A549 (cell line): ENCODE data around the gene TMEM129.

Experiments used
- CHD2 ChIP-seq: fragments of 150-350 bp; IDR thresholded peaks from 2 replicates; pipeline ENCODE4 v1.6.1; 2014; ENCODE audit warnings: low read length; ENCODE audit not compliant: partially characterized antibody
- EP300 ChIP-seq, 2 experiments: fragments of >200 bp; sonication (Bioruptor Twin); formaldehyde crosslinking; IDR thresholded peaks; 2 replicates in 1 of 2; 3 replicates in 1 of 2; pipeline ENCODE4 v1.6.1; 2016 to 2017
- HEYL ChIP-seq: fragments of 250-450 bp; sonication (Bioruptor Pico); IDR thresholded peaks from 2 replicates; pipeline ENCODE4 v1.8.0; 2021; ENCODE audit warnings: mild to moderate bottlenecking, moderate library complexity
- MYC ChIP-seq: IDR thresholded peaks from 2 replicates; pipeline ENCODE4 v1.6.1; 2012; ENCODE audit warnings: mild to moderate bottlenecking, inconsistent platforms, low read length, improper control_type of control experiment, borderline replicate concordance
- PHF8 ChIP-seq: fragments of 200-600 bp; sonication (generic); IDR thresholded peaks from 2 replicates; pipeline ENCODE4 v1.6.1; 2016; ENCODE audit warnings: low read depth, mild to moderate bottlenecking, antibody characterized with exemption, moderate library complexity, borderline replicate concordance
- RARB ChIP-seq: fragments of 250-450 bp; sonication (Bioruptor Pico); IDR thresholded peaks from 2 replicates; pipeline ENCODE4 v1.8.0; 2021; ENCODE audit warnings: mild to moderate bottlenecking, moderate library complexity
- RCOR1 ChIP-seq: fragments of 150-350 bp; IDR thresholded peaks from 2 replicates; pipeline ENCODE4 v1.6.1; 2014; ENCODE audit warnings: antibody characterized with exemption, low read length, low read depth
- SREBF2 ChIP-seq: fragments of 450-650 bp; IDR thresholded peaks from 2 replicates; pipeline ENCODE4 v1.6.1; 2014; ENCODE audit warnings: mild to moderate bottlenecking, moderate library complexity
- ZFP36 ChIP-seq: fragments of 450-650 bp; IDR thresholded peaks from 2 replicates; pipeline ENCODE4 v1.6.1; 2014; ENCODE audit warnings: borderline replicate concordance; ENCODE audit not compliant: partially characterized antibody
- TF ChIP-seq, protein P1 (sequence below): fragments of >200 bp; sonication (Bioruptor Twin); formaldehyde crosslinking; IDR thresholded peaks from 3 replicates; pipeline ENCODE4 v1.5.1; 2016
- TF ChIP-seq, protein P2 (sequence below): IDR thresholded peaks from 2 replicates; pipeline ENCODE4 v1.6.1; 2012
- TF ChIP-seq, protein P3 (sequence below): fragments of 200-600 bp; sonication (generic); IDR thresholded peaks from 2 replicates; pipeline ENCODE4 v1.6.1; 2016; ENCODE audit warnings: antibody characterized with exemption, mild to moderate bottlenecking, moderate library complexity

DNA sequence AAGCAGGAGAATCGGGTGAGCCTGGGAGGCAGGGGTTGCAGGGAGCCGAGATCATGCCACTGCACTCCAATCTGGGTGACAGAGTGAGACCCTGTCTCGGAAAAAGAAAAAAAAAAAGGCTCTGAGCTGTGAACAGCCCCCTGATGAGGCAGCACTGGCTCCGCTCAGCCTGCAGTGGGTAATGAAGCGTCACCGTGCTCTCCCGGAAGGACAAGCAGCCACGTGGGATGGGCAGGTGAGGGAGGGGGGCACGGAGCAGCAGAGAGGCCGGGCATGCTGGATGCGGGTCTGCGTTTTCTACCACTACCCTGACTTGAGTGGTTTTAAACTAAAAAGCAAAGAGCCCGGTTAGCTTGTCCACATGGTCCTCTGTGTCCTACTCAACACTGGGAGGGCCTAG, 15.7 kb upstream of the TMEM129 start:
- TF ChIP-seq, protein P1, sequence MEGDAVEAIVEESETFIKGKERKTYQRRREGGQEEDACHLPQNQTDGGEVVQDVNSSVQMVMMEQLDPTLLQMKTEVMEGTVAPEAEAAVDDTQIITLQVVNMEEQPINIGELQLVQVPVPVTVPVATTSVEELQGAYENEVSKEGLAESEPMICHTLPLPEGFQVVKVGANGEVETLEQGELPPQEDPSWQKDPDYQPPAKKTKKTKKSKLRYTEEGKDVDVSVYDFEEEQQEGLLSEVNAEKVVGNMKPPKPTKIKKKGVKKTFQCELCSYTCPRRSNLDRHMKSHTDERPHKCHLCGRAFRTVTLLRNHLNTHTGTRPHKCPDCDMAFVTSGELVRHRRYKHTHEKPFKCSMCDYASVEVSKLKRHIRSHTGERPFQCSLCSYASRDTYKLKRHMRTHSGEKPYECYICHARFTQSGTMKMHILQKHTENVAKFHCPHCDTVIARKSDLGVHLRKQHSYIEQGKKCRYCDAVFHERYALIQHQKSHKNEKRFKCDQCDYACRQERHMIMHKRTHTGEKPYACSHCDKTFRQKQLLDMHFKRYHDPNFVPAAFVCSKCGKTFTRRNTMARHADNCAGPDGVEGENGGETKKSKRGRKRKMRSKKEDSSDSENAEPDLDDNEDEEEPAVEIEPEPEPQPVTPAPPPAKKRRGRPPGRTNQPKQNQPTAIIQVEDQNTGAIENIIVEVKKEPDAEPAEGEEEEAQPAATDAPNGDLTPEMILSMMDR = no peak
- TF ChIP-seq CHD2 = no peak
- TF ChIP-seq, protein P2, sequence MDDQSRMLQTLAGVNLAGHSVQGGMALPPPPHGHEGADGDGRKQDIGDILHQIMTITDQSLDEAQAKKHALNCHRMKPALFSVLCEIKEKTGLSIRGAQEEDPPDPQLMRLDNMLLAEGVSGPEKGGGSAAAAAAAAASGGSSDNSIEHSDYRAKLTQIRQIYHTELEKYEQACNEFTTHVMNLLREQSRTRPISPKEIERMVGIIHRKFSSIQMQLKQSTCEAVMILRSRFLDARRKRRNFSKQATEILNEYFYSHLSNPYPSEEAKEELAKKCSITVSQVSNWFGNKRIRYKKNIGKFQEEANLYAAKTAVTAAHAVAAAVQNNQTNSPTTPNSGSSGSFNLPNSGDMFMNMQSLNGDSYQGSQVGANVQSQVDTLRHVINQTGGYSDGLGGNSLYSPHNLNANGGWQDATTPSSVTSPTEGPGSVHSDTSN = no peak
- no peak for TF ChIP-seq MYC
- TF ChIP-seq RARB (CRISPR knock-in tag) = no peak
- no peak for TF ChIP-seq EP300 (IDR thresholded peaks at IDR 0.05)
- TF ChIP-seq, protein P3, sequence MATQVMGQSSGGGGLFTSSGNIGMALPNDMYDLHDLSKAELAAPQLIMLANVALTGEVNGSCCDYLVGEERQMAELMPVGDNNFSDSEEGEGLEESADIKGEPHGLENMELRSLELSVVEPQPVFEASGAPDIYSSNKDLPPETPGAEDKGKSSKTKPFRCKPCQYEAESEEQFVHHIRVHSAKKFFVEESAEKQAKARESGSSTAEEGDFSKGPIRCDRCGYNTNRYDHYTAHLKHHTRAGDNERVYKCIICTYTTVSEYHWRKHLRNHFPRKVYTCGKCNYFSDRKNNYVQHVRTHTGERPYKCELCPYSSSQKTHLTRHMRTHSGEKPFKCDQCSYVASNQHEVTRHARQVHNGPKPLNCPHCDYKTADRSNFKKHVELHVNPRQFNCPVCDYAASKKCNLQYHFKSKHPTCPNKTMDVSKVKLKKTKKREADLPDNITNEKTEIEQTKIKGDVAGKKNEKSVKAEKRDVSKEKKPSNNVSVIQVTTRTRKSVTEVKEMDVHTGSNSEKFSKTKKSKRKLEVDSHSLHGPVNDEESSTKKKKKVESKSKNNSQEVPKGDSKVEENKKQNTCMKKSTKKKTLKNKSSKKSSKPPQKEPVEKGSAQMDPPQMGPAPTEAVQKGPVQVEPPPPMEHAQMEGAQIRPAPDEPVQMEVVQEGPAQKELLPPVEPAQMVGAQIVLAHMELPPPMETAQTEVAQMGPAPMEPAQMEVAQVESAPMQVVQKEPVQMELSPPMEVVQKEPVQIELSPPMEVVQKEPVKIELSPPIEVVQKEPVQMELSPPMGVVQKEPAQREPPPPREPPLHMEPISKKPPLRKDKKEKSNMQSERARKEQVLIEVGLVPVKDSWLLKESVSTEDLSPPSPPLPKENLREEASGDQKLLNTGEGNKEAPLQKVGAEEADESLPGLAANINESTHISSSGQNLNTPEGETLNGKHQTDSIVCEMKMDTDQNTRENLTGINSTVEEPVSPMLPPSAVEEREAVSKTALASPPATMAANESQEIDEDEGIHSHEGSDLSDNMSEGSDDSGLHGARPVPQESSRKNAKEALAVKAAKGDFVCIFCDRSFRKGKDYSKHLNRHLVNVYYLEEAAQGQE = no peak
- no peak for TF ChIP-seq HEYL (CRISPR knock-in tag)
- TF ChIP-seq PHF8 = no peak
- no peak for TF ChIP-seq SREBF2
- no peak for TF ChIP-seq ZFP36
- TF ChIP-seq RCOR1 = no peak
